H1 (cell line): Measurements from ENCODE around the gene ANKFY1. TPM values are rescaled to one million over a fixed set of nuclear protein-coding genes. Genes with fewer than 3 reads are reported as not detected.
A peak's percentile ranks its signal among the peaks of the same experiment; 100 is the strongest.

Experiments used
- ATF3 ChIP-seq: IDR thresholded peaks from 2 replicates; pipeline ENCODE4 v1.6.1; 2011; ENCODE audit warnings: low read depth, mild to moderate bottlenecking, low read length; ENCODE audit not compliant: insufficient read depth
- CHD7 ChIP-seq: fragments of 300-600 bp; sonication (generic); IDR thresholded peaks from 2 replicates; pipeline ENCODE4 v1.7.1; 2012; ENCODE audit warnings: low read length, moderate library complexity, mild to moderate bottlenecking, inconsistent platforms; ENCODE audit not compliant: insufficient replicate concordance
- CREB1 ChIP-seq: IDR thresholded peaks from 2 replicates; pipeline ENCODE4 v1.6.1; 2012; ENCODE audit warnings: inconsistent platforms
- KDM1A ChIP-seq: fragments of 200-600, 300-600 bp; sonication (generic); IDR thresholded peaks from 2 replicates; pipeline ENCODE4 v1.7.1; 2016; ENCODE audit warnings: mild to moderate bottlenecking, low read length, borderline replicate concordance
- KDM4A ChIP-seq: IDR thresholded peaks from one replicate; pipeline ENCODE4 v1.7.1; 2012; ENCODE audit warnings: low read depth, mild to moderate bottlenecking, moderate library complexity, low read length, inconsistent platforms; ENCODE audit not compliant: severe bottlenecking
- MAFK ChIP-seq: IDR thresholded peaks from 2 replicates; pipeline ENCODE4 v1.6.1; 2012; ENCODE audit warnings: low read depth, mild to moderate bottlenecking, improper control_type of control experiment, low read length
- POU5F1 ChIP-seq: IDR thresholded peaks from 2 replicates; pipeline ENCODE4 v1.6.1; 2011; ENCODE audit warnings: low read depth, mild to moderate bottlenecking, low read length, moderate library complexity
- RAD21 ChIP-seq, 2 experiments: IDR thresholded peaks in 1 of 2; conservative IDR thresholded peaks in 1 of 2; 2 replicates each; pipeline ENCODE4 v1.6.1; 2011; ENCODE audit warnings: low read depth in 2 of 2, low read length in 2 of 2, improper control_type of control experiment in 1 of 2, inconsistent platforms in 1 of 2, mild to moderate bottlenecking in 1 of 2, moderate library complexity in 1 of 2
- TAF1 ChIP-seq: IDR thresholded peaks from 2 replicates; pipeline ENCODE4 v1.6.1; 2011; ENCODE audit warnings: mild to moderate bottlenecking, low read depth, low read length
- polyA plus RNA-seq, 7 experiments: library from polyadenylated mRNA; depleted of rRNA in 3 of 7; stranded (reverse) in 5 of 7; unstranded in 2 of 7; fragments of >200 nt in 5 of 7; fragments of 200-250 nt in 2 of 7; gene quantifications; 1 replicate in 5 of 7; 2 replicates in 1 of 7; 4 replicates in 1 of 7; pipeline versions ENCODE4 v1.2.1 to v1.2.3, GENCODE V29; 2011 to 2013; ENCODE audit warnings: missing spikeins in 2 of 7, mixed read lengths in 2 of 7
- total RNA-seq: library from RNA; stranded (reverse); fragmentation: NEBNext Ultra II Directional; extraction: Animal tissue kit (Norgen Biotek cat#: 25700); gene quantifications from 2 replicates; pipeline ENCODE4 v1.2.1, GENCODE V29; 2021

ANKFY1 gene
- total and polyA plus RNA-seq, 2 of the 8 experiments (the other 6 are each of a cell fraction or from before 2014, with no cell fraction given): 28.3 to 45.3 TPM

- TF ChIP-seq CHD7 (no peak), KDM1A (no peak), MAFK (no peak), CREB1 (peak; percentile 97), TAF1 (peak; percentile 88), KDM4A (peak; percentile 91), POU5F1 (no peak), RAD21 (IDR thresholded peaks at IDR 0.05 in 1 of 2, conservative IDR thresholded peaks at IDR 0.05 in 1 of 2; ENCODE audit: low read depth in 2 of 2, low read length in 2 of 2) (no peak), ATF3 (peak; percentile 42; the same call in 1 of the 2 replicates)
These were observed 120.0 kb downstream of the ANKFY1 start (continued) for GRCh38 chr17:4143563-4144421.
